Caco-2 (cell line): ENCODE data around the gene PDYN. TPM values are rescaled to one million over a fixed set of nuclear protein-coding genes. Genes with fewer than 3 reads are reported as not detected.

Experiments
- BruUV-seq: library from RNA; stranded (reverse); fragments of 400-500 nt; replicated peaks from 2 replicates; lab custom pipeline; 2021; lab: Mats Ljungman, UMichigan
- CTCF ChIA-PET: fragments of 300-600 bp; sonication (Branson Sonifier 250); formaldehyde crosslinking; loops from one replicate; lab custom pipeline; 2022; ENCODE audit warnings: antibody characterized with exemption; lab: Charles Lee
- POLR2A ChIA-PET: fragments of 300-600 bp; sonication (Branson Sonifier 250); formaldehyde crosslinking; loops from one replicate; lab custom pipeline; 2022; ENCODE audit warnings: antibody characterized with exemption; lab: Charles Lee
- DNase-seq, 2 experiments: peaks; one replicate each; pipeline versions ENCODE4 v3.0.0 to v3.0.0-alpha.2; 2020 to 2022
- H3K27me3 ChIP-seq: replicated peaks from 2 replicates; pipeline ENCODE4 v1.6.0; 2011; ENCODE audit warnings: low read length; ENCODE audit not compliant: control insufficient read depth, insufficient read depth
- H3K36me3 ChIP-seq: 2 replicates; pipeline ENCODE4 v1.5.1; 2011; ENCODE audit warnings: low read length; ENCODE audit not compliant: control insufficient read depth, insufficient read depth
- H3K4me1 ChIP-seq: fragments of 250-450 bp; sonication (Bioruptor Pico); 2 replicates; pipeline ENCODE4 v1.5.1; 2020; ENCODE audit warnings: mild to moderate bottlenecking
- H3K4me3 ChIP-seq: 2 replicates; pipeline ENCODE4 v1.5.1; 2011; ENCODE audit warnings: low read depth, mild to moderate bottlenecking, control low read depth, low read length
- H3K9me3 ChIP-seq: fragments of 250-450 bp; sonication (Bioruptor Pico); 2 replicates; pipeline ENCODE4 v1.5.1; 2020; ENCODE audit warnings: mild to moderate bottlenecking, moderate library complexity
- H3K27ac Mint-ChIP-seq: one replicate; pipeline ENCODE4 v1.8.0; 2022; ENCODE audit warnings: mixed read lengths; ENCODE audit not compliant: unreplicated experiment
- H3K27me3 Mint-ChIP-seq: one replicate; pipeline ENCODE4 v1.8.0; 2022; ENCODE audit warnings: mixed read lengths; ENCODE audit not compliant: insufficient read depth, unreplicated experiment
- H3K36me3 Mint-ChIP-seq: one replicate; pipeline ENCODE4 v1.8.0; 2022; ENCODE audit warnings: mild to moderate bottlenecking, mixed read lengths; ENCODE audit not compliant: insufficient read depth, unreplicated experiment
- H3K4me1 Mint-ChIP-seq: one replicate; pipeline ENCODE4 v1.8.0; 2022; ENCODE audit warnings: low read depth, mixed read lengths; ENCODE audit not compliant: unreplicated experiment
- H3K4me3 Mint-ChIP-seq: one replicate; pipeline ENCODE4 v1.8.0; 2022; ENCODE audit warnings: mild to moderate bottlenecking, moderate library complexity, mixed read lengths; ENCODE audit not compliant: unreplicated experiment
- H3K9me3 Mint-ChIP-seq: one replicate; pipeline ENCODE4 v1.8.0; 2022; ENCODE audit warnings: mixed read lengths; ENCODE audit not compliant: unreplicated experiment
- CTCF ChIP-seq, 2 experiments: fragments of 200-600 bp in 1 of 2; IDR thresholded peaks; 1 replicate in 1 of 2; 2 replicates in 1 of 2; pipeline versions ENCODE4 v1.5.1 to v1.8.0; 2011 to 2022; ENCODE audit warnings: antibody characterized with exemption in 1 of 2, control low read depth in 1 of 2, inconsistent platforms in 1 of 2, low read depth in 1 of 2, low read length in 1 of 2, mild to moderate bottlenecking in 1 of 2, moderate library complexity in 1 of 2; ENCODE audit not compliant: insufficient read depth in 1 of 2, severe bottlenecking in 1 of 2, unreplicated experiment in 1 of 2
- intact Hi-C: fragments of 100-400 bp; cut with micrococcal nuclease; formaldehyde crosslinking; loops from one replicate; pipeline ENCODE4 v1.10.0; 2022; ENCODE audit not compliant: unreplicated experiment
- total RNA-seq: library from RNA; stranded (reverse); gene quantifications from 2 replicates; pipeline ENCODE4 v1.2.3, GENCODE V29; 2022

PDYN gene
- total RNA-seq, 1 experiment from 2014 or later, result not detected

GRCh38 chr20:1950836-1951235, 43.0 kb downstream of the PDYN start:
- ChIA-PET POLR2A (no interaction called here), CTCF (no interaction called here)
- Mint-ChIP-seq H3K27ac (no peak overlapping the region), H3K4me1 (peaks cover 6% of the 10 kb centered on the region), H3K4me3 (no peak overlapping the region), H3K9me3 (no peaks in the 10 kb centered on the region), H3K27me3 (no peaks in the 10 kb centered on the region), H3K36me3 (no peaks in the 10 kb centered on the region)
- peaks cover 7% of the 10 kb centered on the region; the same call in 1 of the 2 replicates for H3K4me1 ChIP-seq
- H3K36me3 ChIP-seq, result no peaks in the 10 kb centered on the region
- no TSS peak for BruUV-seq
- no peak for TF ChIP-seq CTCF (IDR thresholded peaks at IDR 0.05; ENCODE audit: insufficient read depth in 1 of 2, low read depth in 1 of 2, low read length in 1 of 2, severe bottlenecking in 1 of 2, unreplicated experiment in 1 of 2)
- intact Hi-C loops, result no loop called here
- no peak for DNase-seq
- H3K27me3 ChIP-seq, result no peaks in the 10 kb centered on the region
- H3K9me3 ChIP-seq, result no peaks in the 10 kb centered on the region
- H3K4me3 ChIP-seq, result no peak overlapping the region

DNA sequence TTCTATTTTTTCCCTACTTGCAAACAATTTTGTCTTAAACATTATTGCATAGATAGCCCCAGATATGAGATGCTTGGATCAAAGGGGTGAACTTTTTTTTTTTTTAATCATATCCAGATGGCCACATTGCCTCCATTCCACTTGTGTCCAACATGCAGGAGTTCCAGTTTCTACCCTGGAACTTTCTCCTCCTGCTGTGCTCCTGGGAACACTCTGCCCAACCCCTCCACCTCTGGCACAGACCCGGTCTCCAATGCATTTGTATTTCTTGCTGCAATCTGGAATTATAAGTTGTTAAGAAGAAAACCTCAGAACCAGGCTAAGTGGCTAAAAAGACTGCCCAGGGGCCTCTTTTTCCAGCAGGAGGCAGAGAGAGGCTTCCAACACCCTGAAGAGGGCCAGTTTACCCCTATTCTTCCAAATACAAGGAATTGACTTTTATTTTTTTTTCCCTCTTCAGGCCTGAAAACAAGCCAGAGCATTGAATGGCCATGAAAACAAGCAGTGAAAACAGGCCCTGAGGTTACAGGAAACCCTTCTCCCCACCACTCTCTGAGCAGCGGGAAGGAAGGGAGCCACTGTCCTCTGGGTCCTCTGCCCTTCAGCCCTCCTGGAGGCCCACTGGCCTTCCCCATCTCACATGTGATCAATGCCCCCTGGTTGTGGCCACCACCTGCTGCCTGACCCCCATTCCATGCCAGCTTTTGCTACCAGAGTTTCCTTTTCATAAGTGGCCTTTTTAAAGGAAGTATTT, 44.3 kb downstream of the PDYN start:
- Histone ChIP-seq H3K9me3 (no peaks in the 10 kb centered on the region), H3K27me3 (no peaks in the 10 kb centered on the region), H3K4me3 (no peak overlapping the region), H3K36me3 (no peaks in the 10 kb centered on the region), H3K4me1 (peaks cover 4% of the 10 kb centered on the region; the same call in 1 of the 2 replicates)
- Mint-ChIP-seq H3K4me1 (no peaks in the 10 kb centered on the region), H3K27me3 (no peaks in the 10 kb centered on the region), H3K27ac (no peak overlapping the region), H3K36me3 (no peaks in the 10 kb centered on the region), H3K9me3 (no peaks in the 10 kb centered on the region), H3K4me3 (no peak overlapping the region)
- intact Hi-C loops, result no loop called here
- no TSS peak for BruUV-seq
- POLR2A ChIA-PET, result no interaction called here
- DNase-seq, result no peak
- CTCF ChIA-PET, result interaction anchor here (0.6 to 1.0 kb wide), 2 partner anchors 20 to 183 kb away, joined by 3 read pairs; no protein-coding TSS in a partner anchor
- no peak for TF ChIP-seq CTCF (IDR thresholded peaks at IDR 0.05; ENCODE audit: insufficient read depth in 1 of 2, low read depth in 1 of 2, low read length in 1 of 2, severe bottlenecking in 1 of 2, unreplicated experiment in 1 of 2)

DNA sequence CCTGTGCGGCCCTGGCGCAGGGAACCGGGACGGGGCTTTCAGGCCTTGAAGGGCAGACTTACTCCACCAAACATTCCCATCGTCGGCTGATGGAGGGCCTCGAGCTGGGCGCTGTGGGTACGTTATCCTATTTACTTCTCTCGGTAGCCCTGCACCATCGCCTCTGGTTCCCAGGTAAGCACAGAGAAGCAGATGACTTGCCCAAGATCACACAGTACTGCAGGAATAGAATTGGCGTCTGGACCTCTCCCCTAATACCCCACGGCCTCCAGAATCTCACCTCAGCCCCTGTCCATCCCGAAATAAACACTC, 46.4 kb downstream of the PDYN start:
- DNase-seq, result no peak
- no peak for TF ChIP-seq CTCF (IDR thresholded peaks at IDR 0.05; ENCODE audit: insufficient read depth in 1 of 2, low read depth in 1 of 2, low read length in 1 of 2, severe bottlenecking in 1 of 2, unreplicated experiment in 1 of 2)
- Mint-ChIP-seq H3K36me3 (no peaks in the 10 kb centered on the region), H3K9me3 (no peaks in the 10 kb centered on the region), H3K27me3 (no peaks in the 10 kb centered on the region), H3K4me3 (peak overlapping the region; percentile 72), H3K4me1 (peaks cover 15% of the 10 kb centered on the region), H3K27ac (no peak overlapping the region)
- ChIA-PET CTCF (no interaction called here), POLR2A (interaction anchor here (1.0 kb wide), 1 partner anchor 147 kb away, joined by 3 read pairs; no protein-coding TSS in a partner anchor)
- Histone ChIP-seq H3K4me3 (no peak overlapping the region; the same call in 1 of the 2 replicates), H3K9me3 (no peaks in the 10 kb centered on the region), H3K36me3 (no peaks in the 10 kb centered on the region), H3K4me1 (peaks cover 24% of the 10 kb centered on the region), H3K27me3 (no peaks in the 10 kb centered on the region)
- no TSS peak for BruUV-seq
- intact Hi-C loops, result no loop called here
